Chondrocyte (in vitro differentiated cells): ENCODE measurements around the gene FMO2. TPM values are rescaled to one million over a fixed set of nuclear protein-coding genes. Genes with fewer than 3 reads are reported as not detected.

Experiments
- DNase-seq: peaks from one replicate; pipeline ENCODE4 v3.0.0; 2021; ENCODE audit warnings: mixed read lengths, low spot score
- H3K27ac Mint-ChIP-seq: one replicate; pipeline ENCODE4 v1.8.0; 2021; ENCODE audit warnings: mild to moderate bottlenecking, moderate library complexity, mixed read lengths; ENCODE audit not compliant: unreplicated experiment
- H3K27me3 Mint-ChIP-seq: 2 replicates; pipeline ENCODE4 v1.8.0; 2021; ENCODE audit warnings: low read depth, mixed read lengths
- H3K36me3 Mint-ChIP-seq: 2 replicates; pipeline ENCODE4 v1.8.0; 2021; ENCODE audit warnings: low read depth, mixed read lengths
- H3K4me1 Mint-ChIP-seq: 2 replicates; pipeline ENCODE4 v1.8.0; 2021; ENCODE audit warnings: low read depth, mild to moderate bottlenecking, mixed read lengths
- H3K4me3 Mint-ChIP-seq: one replicate; pipeline ENCODE4 v1.8.0; 2021; ENCODE audit warnings: mild to moderate bottlenecking, moderate library complexity, mixed read lengths; ENCODE audit not compliant: unreplicated experiment
- H3K9me3 Mint-ChIP-seq: 2 replicates; pipeline ENCODE4 v1.8.0; 2021; ENCODE audit warnings: low read depth, mixed read lengths
- CTCF ChIP-seq: fragments of 200-600 bp; sonication (generic); IDR thresholded peaks from 2 replicates; pipeline ENCODE4 v1.5.0; 2021; ENCODE audit warnings: antibody characterized with exemption, mild to moderate bottlenecking, moderate library complexity
- total RNA-seq: library from RNA; stranded (reverse); gene quantifications from 3 replicates; pipeline ENCODE4 v1.2.1, GENCODE V29; 2021

The FMO2 gene
- total RNA-seq, 1 donor from 2014 or later = 0.55 TPM

GRCh38 chr1:171155484-171155883 lies 29.6 kb upstream of the FMO2 start:
- DNase-seq = no peak
- H3K4me1 Mint-ChIP-seq = peaks cover 34% of the 10 kb centered on the region
- H3K9me3 Mint-ChIP-seq = peaks cover 3% of the 10 kb centered on the region
- H3K27me3 Mint-ChIP-seq = no peaks in the 10 kb centered on the region
- H3K27ac Mint-ChIP-seq = no peak overlapping the region
- TF ChIP-seq CTCF = no peak
- H3K4me3 Mint-ChIP-seq = no peak overlapping the region
- no peaks in the 10 kb centered on the region for H3K36me3 Mint-ChIP-seq

- peak overlapping the region; percentile 59 for H3K27ac Mint-ChIP-seq
- peaks cover 25% of the 10 kb centered on the region for H3K4me1 Mint-ChIP-seq
- H3K9me3 Mint-ChIP-seq = peaks cover 3% of the 10 kb centered on the region
- no peak for TF ChIP-seq CTCF
- no peaks in the 10 kb centered on the region for H3K27me3 Mint-ChIP-seq
- DNase-seq = no peak
- H3K36me3 Mint-ChIP-seq = no peaks in the 10 kb centered on the region
- no peak overlapping the region for H3K4me3 Mint-ChIP-seq
Observed at GRCh38 chr1:171158096-171158495, 27.0 kb upstream of the FMO2 start.

- Mint-ChIP-seq H3K27ac (peak overlapping the region; percentile 59), H3K9me3 (peaks cover 3% of the 10 kb centered on the region), H3K27me3 (no peaks in the 10 kb centered on the region), H3K4me1 (peaks cover 25% of the 10 kb centered on the region), H3K36me3 (no peaks in the 10 kb centered on the region), H3K4me3 (no peak overlapping the region)
- TF ChIP-seq CTCF = no peak
- no peak for DNase-seq
Observed at GRCh38 chr1:171158551-171158950, 26.5 kb upstream of the FMO2 start.

- H3K4me1 Mint-ChIP-seq = peaks cover 25% of the 10 kb centered on the region
- no peaks in the 10 kb centered on the region for H3K27me3 Mint-ChIP-seq
- H3K27ac Mint-ChIP-seq = no peak overlapping the region
- H3K9me3 Mint-ChIP-seq = peaks cover 3% of the 10 kb centered on the region
- H3K36me3 Mint-ChIP-seq = no peaks in the 10 kb centered on the region
- DNase-seq = no peak
- H3K4me3 Mint-ChIP-seq = no peak overlapping the region
- TF ChIP-seq CTCF = no peak
Observed at GRCh38 chr1:171159148-171159547, 26.0 kb upstream of the FMO2 start.

- H3K36me3 Mint-ChIP-seq = no peaks in the 10 kb centered on the region
- peaks cover 3% of the 10 kb centered on the region for H3K9me3 Mint-ChIP-seq
- no peaks in the 10 kb centered on the region for H3K27me3 Mint-ChIP-seq
- peak overlapping the region; percentile 39 for H3K27ac Mint-ChIP-seq
- no peak for DNase-seq
- H3K4me3 Mint-ChIP-seq = no peak overlapping the region
- TF ChIP-seq CTCF = no peak
- peaks cover 25% of the 10 kb centered on the region for H3K4me1 Mint-ChIP-seq
Observed at GRCh38 chr1:171160211-171160610, 24.9 kb upstream of the FMO2 start.
